HL-60/S4 treated with retinoic acid at 250 ng/mL for 4 days and 3 days (cell line): ENCODE results near the gene PRKCH.

Source experiments
- in situ Hi-C: fragments of 300-500 bp; cut with MboI; formaldehyde crosslinking; loops from 2 replicates; pipeline ENCODE4 v1.7.0; 2022; ENCODE audit warnings: low sequenced_read_pairs

PRKCH gene

GRCh38 chr14:61360796-61361525, 39.6 kb downstream of the PRKCH start:
- in situ Hi-C loops: no loop called here

GRCh38 chr14:61362072-61362750, 40.8 kb downstream of the PRKCH start:
- in situ Hi-C loops: no loop called here

- in situ Hi-C loops: no loop called here
Observed at GRCh38 chr14:61364243-61364642, 42.9 kb downstream of the PRKCH start.

GRCh38 chr14:61365667-61366212, 44.4 kb downstream of the PRKCH start:
- in situ Hi-C loops: no loop called here

GRCh38 chr14:61368114-61368710, 46.8 kb downstream of the PRKCH start:
- in situ Hi-C loops: no loop called here

GRCh38 chr14:61368781-61369453, 47.5 kb downstream of the PRKCH start:
- in situ Hi-C loops: no loop called here

- in situ Hi-C loops: no loop called here
Observed at GRCh38 chr14:61369454-61369810, 48.1 kb downstream of the PRKCH start.

- in situ Hi-C loops: no loop called here
Observed at GRCh38 chr14:61372379-61372778, 51.0 kb downstream of the PRKCH start.

- in situ Hi-C loops: no loop called here
Observed at GRCh38 chr14:61372842-61373555, 51.6 kb downstream of the PRKCH start.

- in situ Hi-C loops: no loop called here
Observed at GRCh38 chr14:61374284-61374683, 52.9 kb downstream of the PRKCH start.

- in situ Hi-C loops: no loop called here
Observed at GRCh38 chr14:61375218-61375617, 53.8 kb downstream of the PRKCH start.

GRCh38 chr14:61376314-61376713, 54.9 kb downstream of the PRKCH start:
- in situ Hi-C loops: no loop called here

- in situ Hi-C loops: no loop called here
Observed at GRCh38 chr14:61377749-61378148, 56.4 kb downstream of the PRKCH start.

- in situ Hi-C loops: no loop called here
Observed at GRCh38 chr14:61379639-61380184, 58.3 kb downstream of the PRKCH start.

GRCh38 chr14:61380984-61381383, 59.6 kb downstream of the PRKCH start:
- in situ Hi-C loops: no loop called here

GRCh38 chr14:61381553-61381952, 60.2 kb downstream of the PRKCH start:
- in situ Hi-C loops: no loop called here

- in situ Hi-C loops: no loop called here
Observed at GRCh38 chr14:61382842-61383241, 61.5 kb downstream of the PRKCH start.

- in situ Hi-C loops: no loop called here
Observed at GRCh38 chr14:61385002-61385685, 63.8 kb downstream of the PRKCH start.

- in situ Hi-C loops: no loop called here
Observed at GRCh38 chr14:61386173-61386772, 64.9 kb downstream of the PRKCH start.
